NB4 (cell line): ENCODE data around the gene ZBTB46.
"Not testable (repeated sequence)": the region's sequence is repeated elsewhere in the genome, so short reads cannot be mapped to it uniquely, and the experiment has no call there.

Source experiments
- DNase-seq: peaks from one replicate; pipeline ENCODE4 v3.0.0; 2010; ENCODE audit warnings: low read depth
- H3K4me3 ChIP-seq: one replicate; pipeline ENCODE4 v1.5.1; 2011; ENCODE audit warnings: mild to moderate bottlenecking, low read depth, low read length, moderate library complexity
- CTCF ChIP-seq: IDR thresholded peaks from one replicate; pipeline ENCODE4 v1.5.1; 2012; ENCODE audit warnings: low read depth, low read length
- MAX ChIP-seq: IDR thresholded peaks from 2 replicates; pipeline ENCODE4 v1.6.1; 2011; ENCODE audit warnings: low read depth, low read length
- MYC ChIP-seq: IDR thresholded peaks from 2 replicates; pipeline ENCODE4 v1.6.1; 2011; ENCODE audit warnings: low read depth, low read length
- POLR2A ChIP-seq: IDR thresholded peaks from 2 replicates; pipeline ENCODE4 v1.6.1; 2011; ENCODE audit warnings: mild to moderate bottlenecking; ENCODE audit not compliant: insufficient read length; ENCODE audit errors: extremely low read depth

Gene ZBTB46

GRCh38 chr20:63731410-63731809 lies 99.7 kb downstream of the ZBTB46 start:
- TF ChIP-seq CTCF = no peak
- TF ChIP-seq POLR2A = no peak
- TF ChIP-seq MYC = no peak
- TF ChIP-seq MAX = no peak
- no peak overlapping the region for H3K4me3 ChIP-seq
- DNase-seq = no peak

GRCh38 chr20:63730189-63730733 lies 100.8 kb downstream of the ZBTB46 start:
- not testable (repeated sequence) for DNase-seq, H3K4me3 ChIP-seq

GRCh38 chr20:63722967-63723622 lies 108.0 kb downstream of the ZBTB46 start:
- DNase-seq, H3K4me3 ChIP-seq: not testable (repeated sequence)

- H3K4me3 ChIP-seq = no peak overlapping the region
- TF ChIP-seq CTCF (no peak), MYC (no peak), POLR2A (no peak), MAX (no peak)
- no peak for DNase-seq
Observed at GRCh38 chr20:63718996-63719395, 112.1 kb downstream of the ZBTB46 start.

GRCh38 chr20:63714858-63715257 lies 116.2 kb downstream of the ZBTB46 start:
- no peak overlapping the region for H3K4me3 ChIP-seq
- DNase-seq = no peak
- TF ChIP-seq MYC (no peak), CTCF (no peak), MAX (no peak), POLR2A (no peak)

GRCh38 chr20:63712191-63712590 lies 118.9 kb downstream of the ZBTB46 start:
- no peak for DNase-seq
- TF ChIP-seq CTCF (no peak), MYC (no peak), MAX (no peak), POLR2A (no peak)
- no peak overlapping the region for H3K4me3 ChIP-seq

GRCh38 chr20:63711085-63711645 lies 119.9 kb downstream of the ZBTB46 start:
- TF ChIP-seq CTCF = no peak
- no peak for TF ChIP-seq MYC
- TF ChIP-seq POLR2A = no peak
- TF ChIP-seq MAX = no peak
- H3K4me3 ChIP-seq = no peak overlapping the region

More at GRCh38 chr20:63711085-63711645, 119.9 kb downstream of the ZBTB46 start:
- no peak for DNase-seq
